MM.1S (cell line): ENCODE data around the gene HELQ.
A peak's percentile ranks its signal among the peaks of the same experiment; 100 is the strongest.

Source experiments
- DNase-seq: peaks from one replicate; pipeline ENCODE4 v3.0.0-alpha.2; 2015
- H2AFZ ChIP-seq: fragments of 300-600 bp; sonication (generic); 2 replicates; pipeline ENCODE4 v1.6.0; 2016; ENCODE audit warnings: antibody characterized with exemption, low read length
- H3F3A ChIP-seq: fragments of 300-600 bp; sonication (generic); 2 replicates; pipeline ENCODE4 v1.6.1; 2016; ENCODE audit warnings: mild to moderate bottlenecking, antibody characterized with exemption, low read length, moderate library complexity, mixed read lengths; ENCODE audit not compliant: insufficient read depth
- H3K27ac ChIP-seq: fragments of 300-600 bp; sonication (generic); 2 replicates; pipeline ENCODE4 v1.5.1; 2016; ENCODE audit warnings: mild to moderate bottlenecking, low read length
- H3K27me3 ChIP-seq: fragments of 300-600 bp; sonication (generic); replicated peaks from 2 replicates; pipeline ENCODE4 v1.6.0; 2016; ENCODE audit warnings: low read length; ENCODE audit not compliant: insufficient read depth
- H3K36me3 ChIP-seq: fragments of 300-600 bp; sonication (generic); replicated peaks from 2 replicates; pipeline ENCODE4 v1.6.1; 2016; ENCODE audit warnings: mild to moderate bottlenecking, low read length, mixed read lengths; ENCODE audit not compliant: insufficient read depth
- H3K4me1 ChIP-seq: fragments of 300-600 bp; sonication (generic); 2 replicates; pipeline ENCODE4 v1.6.1; 2016; ENCODE audit warnings: low read length, mixed read lengths
- H3K4me2 ChIP-seq: fragments of 300-600 bp; sonication (generic); 2 replicates; pipeline ENCODE4 v1.6.0; 2016; ENCODE audit warnings: low read depth, low read length
- H3K4me3 ChIP-seq: fragments of 300-600 bp; sonication (generic); 2 replicates; pipeline ENCODE4 v1.5.1; 2016; ENCODE audit warnings: low read length, mixed read lengths
- H3K79me2 ChIP-seq: fragments of 300-600 bp; sonication (generic); 2 replicates; pipeline ENCODE4 v1.6.1; 2016; ENCODE audit warnings: mixed run types, low read length, mixed read lengths
- H3K9ac ChIP-seq: fragments of 300-600 bp; sonication (generic); 2 replicates; pipeline ENCODE4 v1.6.1; 2016; ENCODE audit warnings: low read length, mixed read lengths
- H3K9me2 ChIP-seq: fragments of 300-600 bp; sonication (generic); replicated peaks from 2 replicates; pipeline ENCODE4 v1.6.1; 2016; ENCODE audit warnings: mild to moderate bottlenecking, low read length, mixed read lengths; ENCODE audit not compliant: insufficient read depth
- H3K9me3 ChIP-seq: fragments of 300-600 bp; sonication (generic); replicated peaks from 2 replicates; pipeline ENCODE4 v1.6.1; 2016; ENCODE audit warnings: mild to moderate bottlenecking, low read length, mixed read lengths; ENCODE audit not compliant: insufficient read depth
- H4K20me1 ChIP-seq: fragments of 300-600 bp; sonication (generic); 2 replicates; pipeline ENCODE4 v1.6.1; 2016; ENCODE audit warnings: mild to moderate bottlenecking, low read length, moderate library complexity, mixed read lengths; ENCODE audit not compliant: insufficient read depth
- CTCF ChIP-seq: fragments of 300-600 bp; sonication (generic); IDR thresholded peaks from 2 replicates; pipeline ENCODE4 v1.5.1; 2016; ENCODE audit warnings: antibody characterized with exemption, low read length, mixed read lengths
- EZH2 ChIP-seq: fragments of 300-600 bp; sonication (generic); optimal IDR thresholded peaks from 2 replicates; pipeline ENCODE3; 2017; ENCODE audit warnings: low read depth, mild to moderate bottlenecking, antibody characterized with exemption, low read length, mixed read lengths
- EZH2phosphoT487 ChIP-seq: fragments of 300-600 bp; sonication (generic); IDR thresholded peaks from 2 replicates; pipeline ENCODE4 v1.6.1; 2018; ENCODE audit warnings: antibody characterized with exemption, low read length

HELQ gene

GRCh38 chr4:83361416-83362103 is 94.1 kb downstream of the HELQ start:
- no peak overlapping the region for H3K4me3 ChIP-seq
- no peaks in the 10 kb centered on the region for H3K9me3 ChIP-seq
- no peaks in the 10 kb centered on the region for H3K27me3 ChIP-seq
- TF ChIP-seq EZH2 = no peak
- no peak for TF ChIP-seq EZH2phosphoT487
- TF ChIP-seq CTCF = no peak
- no peaks in the 10 kb centered on the region for H3K9me2 ChIP-seq
- H3K27ac ChIP-seq = no peak overlapping the region
- no peak overlapping the region for H3K4me2 ChIP-seq
- no peaks in the 10 kb centered on the region for H3K79me2 ChIP-seq
- no peaks in the 10 kb centered on the region for H3K36me3 ChIP-seq
- H3K9ac ChIP-seq = no peak overlapping the region
- DNase-seq = no peak
- peaks cover 8% of the 10 kb centered on the region for H3K4me1 ChIP-seq
- no peaks in the 10 kb centered on the region for H3F3A ChIP-seq
- peak overlapping the region; percentile 31 for H2AFZ ChIP-seq
- H4K20me1 ChIP-seq = no peaks in the 10 kb centered on the region

GRCh38 chr4:83360018-83360417 is 95.6 kb downstream of the HELQ start:
- Histone ChIP-seq H3K4me3 (no peak overlapping the region), H3K36me3 (no peaks in the 10 kb centered on the region), H3K4me2 (no peak overlapping the region), H3K9me3 (no peaks in the 10 kb centered on the region), H3K9ac (no peak overlapping the region), H4K20me1 (no peaks in the 10 kb centered on the region), H3K27ac (no peak overlapping the region), H2AFZ (no peak overlapping the region), H3K27me3 (no peaks in the 10 kb centered on the region), H3K4me1 (peaks cover 8% of the 10 kb centered on the region), H3K79me2 (no peaks in the 10 kb centered on the region), H3K9me2 (no peaks in the 10 kb centered on the region), H3F3A (no peaks in the 10 kb centered on the region)
- no peak for DNase-seq
- no peak for TF ChIP-seq EZH2
- TF ChIP-seq CTCF = no peak
- TF ChIP-seq EZH2phosphoT487 = no peak

GRCh38 chr4:83358410-83358809 is 97.2 kb downstream of the HELQ start:
- H3K79me2 ChIP-seq = no peaks in the 10 kb centered on the region
- H3K9me3 ChIP-seq = no peaks in the 10 kb centered on the region
- no peaks in the 10 kb centered on the region for H3F3A ChIP-seq
- no peak overlapping the region for H3K27ac ChIP-seq
- no peaks in the 10 kb centered on the region for H4K20me1 ChIP-seq
- no peaks in the 10 kb centered on the region for H3K9me2 ChIP-seq
- H3K4me2 ChIP-seq = no peak overlapping the region
- no peak for DNase-seq
- TF ChIP-seq EZH2 = no peak
- TF ChIP-seq CTCF = no peak
- TF ChIP-seq EZH2phosphoT487 = no peak
- peaks cover 8% of the 10 kb centered on the region for H3K4me1 ChIP-seq
- H3K4me3 ChIP-seq = no peak overlapping the region
- no peak overlapping the region for H2AFZ ChIP-seq
- no peaks in the 10 kb centered on the region for H3K27me3 ChIP-seq
- no peaks in the 10 kb centered on the region for H3K36me3 ChIP-seq
- no peak overlapping the region for H3K9ac ChIP-seq
